MV-4-11 (cell line): ENCODE results near the gene CHD6.

Experiments used
- DNase-seq: peaks from one replicate; lab custom pipeline; 2025; lab: John Stamatoyannopoulos, UW

CHD6 gene

DNA sequence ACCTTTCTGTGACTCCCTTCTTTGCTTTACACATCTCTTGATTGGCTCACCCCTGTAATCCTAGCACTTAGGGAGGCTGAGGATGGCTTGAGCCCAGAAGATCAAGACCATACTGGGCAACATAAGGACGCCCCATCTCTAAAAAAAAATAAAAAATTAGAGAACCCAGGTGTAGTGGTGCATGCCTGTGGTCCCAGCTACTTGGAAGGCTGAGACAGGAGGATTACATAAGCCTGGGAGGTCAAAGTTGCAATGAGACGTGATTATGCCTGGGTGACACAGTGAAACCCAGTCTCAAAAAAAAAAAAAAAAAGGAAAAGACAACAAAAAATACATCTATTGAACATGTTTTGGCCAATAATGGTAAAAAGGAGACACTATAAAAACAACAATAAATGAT lies 37.8 kb downstream of the CHD6 start:
- DNase-seq, result no peak

DNA sequence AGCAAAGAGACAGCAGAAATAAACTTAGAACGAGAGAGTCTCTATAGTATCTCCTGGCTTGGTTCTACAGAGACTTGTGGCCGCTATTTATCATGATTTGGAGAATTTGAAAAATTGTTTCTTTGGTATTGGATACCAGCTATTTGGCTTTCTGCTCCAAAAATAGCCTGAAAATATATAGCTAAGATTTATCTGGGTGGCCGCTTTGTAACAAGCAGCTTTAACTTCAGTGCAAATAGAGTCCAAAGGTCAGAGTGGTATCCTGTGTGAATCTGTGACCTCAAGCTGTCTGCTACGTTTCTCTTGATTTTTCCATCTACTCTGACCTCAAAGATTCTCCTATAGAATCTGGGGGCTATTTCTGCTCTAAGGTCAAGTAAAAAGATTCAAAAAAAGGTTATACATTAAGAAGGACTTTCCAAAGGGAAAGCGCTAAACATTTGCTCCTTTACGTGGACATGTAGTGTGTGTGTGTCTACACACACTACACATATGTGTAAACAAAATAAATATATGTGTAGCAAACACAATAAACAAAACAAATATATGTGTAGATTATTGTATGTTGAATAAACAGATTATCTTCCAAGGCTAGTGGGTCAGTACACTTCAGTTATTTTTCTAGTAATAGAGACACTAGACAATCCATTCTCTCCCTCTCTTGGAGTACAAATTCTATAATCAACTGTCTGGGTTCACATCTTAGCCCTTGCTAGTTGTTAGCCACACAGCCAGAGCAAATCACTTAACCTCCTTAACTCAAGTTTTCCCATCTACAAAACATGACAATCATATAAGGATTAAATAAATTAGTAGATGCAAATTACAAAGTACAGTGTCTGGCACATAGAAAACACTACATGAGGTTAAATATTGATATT lies 40.8 kb downstream of the CHD6 start:
- no peak for DNase-seq

DNA sequence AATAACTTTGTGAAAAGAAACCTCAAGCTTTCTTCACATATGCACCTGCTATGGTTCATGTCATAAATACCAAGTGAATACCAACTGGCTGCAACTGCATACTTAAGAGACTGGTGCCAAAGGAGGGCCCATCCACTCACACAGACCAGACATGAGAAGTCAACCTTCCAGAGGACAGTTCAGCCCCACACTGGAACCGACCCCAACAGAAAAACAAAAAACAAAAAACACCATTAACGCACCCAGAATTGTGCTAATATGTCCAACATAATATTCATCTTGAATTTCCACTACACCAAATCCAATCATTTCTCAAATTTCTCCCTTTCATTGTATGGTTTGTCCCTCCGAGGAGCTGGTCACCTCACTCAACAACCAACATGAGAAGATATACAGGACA lies 42.8 kb downstream of the CHD6 start:
- no peak for DNase-seq

DNA sequence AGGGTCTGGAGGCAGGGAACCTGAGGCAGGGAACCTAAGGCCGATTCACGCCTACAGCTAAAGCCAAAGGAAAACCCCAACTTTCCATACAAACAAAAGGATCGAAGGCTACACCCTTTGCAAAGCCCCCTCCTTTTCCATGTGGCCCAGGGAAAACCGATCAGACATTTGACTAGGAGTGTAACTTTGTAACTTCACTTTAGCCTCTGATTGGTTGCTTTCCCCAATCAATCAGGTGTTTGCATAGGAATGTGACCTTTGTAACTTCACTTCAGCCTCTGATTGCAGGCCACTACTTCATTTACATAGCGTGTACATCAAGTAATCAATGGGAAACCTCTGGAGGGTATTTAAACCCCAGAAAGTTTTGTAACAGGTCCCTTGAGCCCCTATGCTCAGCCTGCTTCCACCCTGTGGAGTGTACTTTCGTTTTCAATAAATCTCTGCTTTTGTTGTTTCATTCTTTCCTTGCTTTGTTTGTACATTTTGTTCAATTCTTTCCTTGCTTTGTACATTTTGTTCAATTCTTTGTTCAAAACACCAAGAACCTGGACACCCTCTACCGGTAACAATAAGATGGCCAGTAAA lies 43.3 kb downstream of the CHD6 start:
- no peak for DNase-seq

DNA sequence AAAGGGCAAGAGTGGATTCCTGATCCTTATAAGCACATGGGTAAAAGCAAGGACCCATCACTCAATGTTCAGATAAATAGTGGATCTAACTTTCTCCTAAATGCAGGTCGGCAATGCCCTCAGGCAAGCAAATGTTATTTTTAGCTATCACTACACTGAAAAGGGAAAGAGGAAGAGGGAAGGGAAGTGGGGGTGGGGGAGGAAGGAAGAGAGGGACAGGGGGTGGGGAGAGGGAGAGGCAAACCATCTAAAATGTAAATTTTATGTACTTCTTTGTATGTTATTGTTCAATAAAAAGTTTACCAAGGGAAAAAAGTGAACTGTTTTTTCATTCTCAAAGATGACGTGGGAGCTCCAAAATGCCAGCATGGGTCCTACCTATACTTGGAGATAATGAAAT lies 44.2 kb downstream of the CHD6 start:
- peak; percentile 19 for DNase-seq

DNA sequence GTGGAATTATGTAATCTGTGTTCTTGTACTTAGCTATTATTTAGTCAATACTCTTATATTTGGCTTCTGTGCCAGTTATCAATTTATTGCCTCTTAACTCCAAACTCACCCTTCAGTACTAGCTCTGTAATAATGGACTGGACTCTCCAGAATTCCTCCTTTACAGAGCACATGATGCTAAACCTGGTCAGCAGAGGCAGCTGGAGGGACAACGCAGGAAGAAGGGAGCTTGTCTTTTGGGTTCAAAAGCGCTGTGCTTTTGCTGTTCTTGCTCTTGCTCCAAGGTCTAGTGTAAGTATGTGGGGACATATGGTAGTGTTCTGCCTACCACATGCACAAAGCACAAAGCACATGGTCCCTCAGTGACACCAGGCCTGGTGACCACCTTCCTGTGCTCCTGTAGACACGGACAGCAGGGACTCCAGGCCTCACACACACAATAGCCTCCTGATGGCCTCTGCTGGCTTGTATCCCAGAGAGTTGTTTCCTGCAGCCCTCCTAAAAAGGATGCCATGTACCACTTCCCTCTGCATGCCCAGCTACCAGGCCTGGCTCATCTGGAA lies 46.1 kb downstream of the CHD6 start:
- DNase-seq, result no peak

DNA sequence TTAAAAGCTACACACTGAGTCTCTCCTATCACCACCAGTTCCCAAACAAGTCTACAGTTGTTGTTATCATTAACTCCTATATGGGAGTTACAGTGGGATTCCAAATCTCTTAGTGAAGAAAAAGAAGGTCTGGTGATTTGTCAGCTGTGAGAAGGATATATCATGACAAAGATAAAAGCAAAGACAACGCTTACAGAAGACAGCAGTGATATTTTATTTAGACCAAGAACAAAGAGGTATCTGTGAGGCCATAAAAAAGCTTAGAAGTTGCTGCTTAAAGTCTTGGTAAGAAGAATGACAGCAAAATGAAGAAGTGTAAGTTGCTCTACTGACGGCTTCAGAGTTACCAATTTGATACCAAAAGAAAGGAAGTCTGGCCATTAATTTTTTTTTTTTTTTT lies 47.2 kb downstream of the CHD6 start:
- peak; percentile 44 for DNase-seq

DNA sequence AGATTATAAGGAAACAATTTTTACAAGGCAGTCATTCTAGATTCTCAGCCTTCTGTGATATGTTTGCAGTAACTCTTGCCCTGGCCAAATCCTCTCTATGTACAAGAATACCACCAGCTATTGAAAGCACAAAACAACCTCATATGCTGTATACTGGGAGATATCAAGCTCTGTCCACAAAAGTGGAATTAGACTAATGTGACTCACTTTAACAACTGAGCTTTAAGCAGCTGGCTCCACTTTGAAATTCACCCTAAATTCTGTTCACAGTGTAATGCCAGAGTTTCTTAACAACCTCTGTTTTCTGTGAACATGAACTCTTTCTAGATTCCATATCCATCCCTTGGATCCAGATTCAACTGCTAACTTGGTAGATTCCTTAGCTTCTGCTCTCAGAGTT lies 47.6 kb downstream of the CHD6 start:
- no peak for DNase-seq

DNA sequence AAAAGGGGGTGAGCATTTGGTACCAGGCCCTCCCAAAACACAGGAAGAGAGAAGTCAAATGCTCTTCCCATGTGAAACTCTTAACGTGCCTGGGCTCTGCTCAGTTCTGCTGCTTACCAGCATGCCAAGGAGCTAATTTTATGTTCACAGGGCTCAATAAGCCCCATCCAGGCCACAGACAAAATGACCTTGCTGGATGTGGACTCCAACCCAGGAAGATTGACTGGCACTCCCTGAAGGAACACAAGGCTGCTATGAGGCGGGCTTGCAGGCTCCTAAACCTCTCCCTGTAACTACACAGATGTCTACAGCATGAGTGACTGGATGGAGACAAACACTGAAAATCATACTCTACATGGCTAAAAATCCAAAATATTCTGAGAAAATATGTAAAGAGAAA lies 50.6 kb downstream of the CHD6 start:
- no peak for DNase-seq

DNA sequence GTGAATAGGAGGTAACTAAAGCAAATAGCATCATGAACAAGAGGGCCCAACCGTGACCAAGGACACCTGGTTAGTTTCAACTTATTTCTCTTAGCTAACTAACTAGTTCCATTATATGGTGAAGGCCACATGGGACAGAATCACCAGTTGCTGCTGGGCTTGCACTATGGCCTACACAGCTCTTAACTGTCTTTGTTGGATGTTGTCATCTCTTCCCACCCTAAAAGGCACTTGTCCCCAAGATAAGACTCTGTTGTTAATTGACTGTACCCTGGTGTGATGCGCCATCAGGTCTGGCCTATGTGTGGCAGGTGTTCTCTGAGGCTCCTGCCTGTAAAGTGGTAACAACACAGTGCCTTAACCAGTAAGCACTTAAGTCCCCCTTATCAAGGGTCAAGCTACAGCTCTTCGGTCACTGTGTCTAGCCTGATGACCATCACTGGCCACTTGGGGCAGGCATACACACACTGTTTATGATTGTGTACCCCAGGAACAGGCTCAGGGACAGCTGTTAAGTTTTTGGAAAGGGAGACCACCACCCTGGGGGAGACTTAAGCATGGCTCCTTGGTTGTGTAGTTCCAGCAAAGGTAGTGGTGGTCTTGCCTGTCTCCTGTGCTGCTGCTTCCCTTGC lies 51.2 kb downstream of the CHD6 start:
- no peak for DNase-seq

DNA sequence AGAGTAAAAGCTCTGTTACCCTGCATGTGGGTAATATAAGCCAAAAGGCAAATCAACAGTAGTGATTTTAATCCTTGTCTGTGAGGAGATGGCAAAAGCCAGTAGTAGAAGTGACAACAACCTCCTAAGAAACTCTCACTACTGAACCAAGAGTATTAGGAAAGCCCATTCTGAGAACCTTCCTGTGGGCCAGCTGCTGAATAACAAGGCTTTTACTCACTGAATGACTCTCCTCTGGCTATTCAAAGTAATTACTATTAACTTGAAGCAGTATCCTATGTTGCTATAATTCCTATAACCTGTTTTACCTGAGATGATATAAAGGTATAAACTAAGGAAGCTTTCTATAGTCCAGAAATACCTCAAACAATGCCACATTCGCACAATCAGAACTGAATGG lies 55.1 kb downstream of the CHD6 start:
- no peak for DNase-seq

DNA sequence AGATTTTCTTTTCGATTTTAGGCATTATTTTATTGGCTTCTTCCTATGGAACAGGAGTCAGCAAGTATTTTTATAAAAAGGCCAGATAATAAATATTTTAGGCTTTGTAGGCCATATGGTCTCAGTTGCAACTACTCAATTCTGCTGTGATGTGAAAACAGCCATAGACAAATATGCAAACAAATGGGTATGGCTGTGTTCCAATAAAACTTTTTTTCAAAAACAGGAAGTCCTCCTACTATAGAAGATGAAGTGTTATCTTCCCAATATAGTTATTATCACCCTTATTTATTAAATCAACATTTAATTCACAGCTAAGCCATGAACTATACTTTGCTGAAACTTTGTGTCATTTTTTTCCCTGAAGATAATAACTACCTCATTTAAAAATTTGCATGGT lies 57.2 kb downstream of the CHD6 start:
- DNase-seq, result no peak

DNA sequence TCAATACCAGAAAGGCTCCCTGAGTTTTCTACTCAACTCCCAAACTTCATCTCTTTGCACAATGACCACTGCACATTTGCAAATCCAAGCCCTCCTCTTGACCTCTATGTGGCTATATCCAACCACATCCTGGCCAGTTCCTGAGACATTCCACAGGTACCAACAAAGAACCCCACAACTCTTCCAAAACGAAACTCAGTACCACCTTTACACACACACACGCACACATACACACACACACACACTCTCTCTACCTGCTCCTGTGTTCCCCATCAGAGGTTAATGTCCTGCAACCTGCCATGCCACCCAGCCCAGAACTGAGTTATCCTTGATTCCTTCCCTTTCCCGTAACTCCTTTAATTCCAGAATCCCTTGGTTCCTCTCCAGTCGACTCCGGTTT lies 58.5 kb downstream of the CHD6 start:
- no peak for DNase-seq

DNA sequence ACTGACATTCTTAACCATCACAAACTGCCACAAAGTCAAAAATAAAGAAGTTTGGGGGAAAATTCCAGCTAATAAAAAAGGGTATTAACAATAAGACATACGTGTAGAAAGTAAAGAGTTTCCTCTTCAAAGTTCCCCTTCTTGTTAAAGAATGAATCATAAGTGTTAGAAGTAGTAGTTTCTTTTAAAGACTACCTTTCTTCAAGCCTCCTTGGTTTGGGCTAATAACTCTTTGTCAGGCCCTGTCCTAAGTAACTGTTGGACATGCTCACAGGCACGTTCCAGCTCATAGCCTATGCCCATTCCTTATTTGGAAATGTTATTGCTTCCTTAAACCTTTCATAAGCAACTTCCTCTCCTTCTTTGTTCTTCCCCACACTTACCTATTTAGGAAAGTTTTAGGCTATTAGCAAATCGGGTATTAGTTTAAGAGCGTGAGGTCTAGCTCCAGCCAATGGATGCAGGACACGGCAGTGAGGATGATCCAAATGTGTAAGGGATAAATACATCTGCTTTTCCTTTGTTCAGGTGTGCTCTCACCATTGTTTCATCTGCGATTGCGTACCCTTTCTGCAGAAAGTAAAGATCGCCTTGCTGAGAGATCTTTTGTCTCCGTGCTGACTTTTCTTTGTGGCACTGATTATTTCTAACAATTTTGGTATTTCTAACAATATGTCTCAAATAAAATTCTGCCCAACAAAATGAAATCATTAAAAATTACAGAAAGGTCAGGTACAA lies 64.9 kb downstream of the CHD6 start:
- peak; percentile 29 for DNase-seq

DNA sequence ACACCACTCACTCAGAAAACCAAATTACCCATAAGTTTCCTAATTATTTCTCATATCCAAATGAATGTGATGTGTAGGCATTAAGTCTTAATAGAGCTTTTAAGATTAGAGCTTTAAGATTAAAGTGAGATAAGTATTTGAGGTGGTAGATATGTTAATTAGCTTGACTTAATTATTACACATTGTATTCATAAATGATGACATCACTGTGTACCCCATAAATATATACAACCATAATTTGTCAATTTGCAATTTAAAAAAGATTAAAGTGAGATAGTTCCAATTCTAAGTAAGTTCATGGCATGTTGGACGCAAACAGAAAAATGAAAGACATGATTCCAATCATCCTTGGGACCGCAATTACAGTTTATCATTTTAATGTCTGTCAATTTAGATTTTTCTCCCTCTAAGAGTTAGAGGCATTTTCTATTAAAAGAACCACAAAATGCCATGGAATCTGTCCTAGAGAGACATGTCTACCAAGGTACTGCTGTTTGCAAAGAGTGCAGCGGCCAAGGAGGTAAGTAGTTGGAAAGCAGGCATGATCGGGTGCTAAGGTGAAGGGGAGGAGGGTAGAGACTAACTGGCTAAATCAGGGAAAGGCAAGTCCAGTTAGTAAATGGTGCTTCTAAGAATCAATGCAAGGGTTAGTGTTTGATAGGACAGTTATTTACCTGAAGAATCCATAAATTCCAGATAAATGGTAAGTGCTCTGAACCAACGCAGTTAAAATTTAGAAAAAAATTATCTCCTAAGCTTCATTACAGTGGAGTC lies 65.7 kb downstream of the CHD6 start:
- DNase-seq, result no peak

DNA sequence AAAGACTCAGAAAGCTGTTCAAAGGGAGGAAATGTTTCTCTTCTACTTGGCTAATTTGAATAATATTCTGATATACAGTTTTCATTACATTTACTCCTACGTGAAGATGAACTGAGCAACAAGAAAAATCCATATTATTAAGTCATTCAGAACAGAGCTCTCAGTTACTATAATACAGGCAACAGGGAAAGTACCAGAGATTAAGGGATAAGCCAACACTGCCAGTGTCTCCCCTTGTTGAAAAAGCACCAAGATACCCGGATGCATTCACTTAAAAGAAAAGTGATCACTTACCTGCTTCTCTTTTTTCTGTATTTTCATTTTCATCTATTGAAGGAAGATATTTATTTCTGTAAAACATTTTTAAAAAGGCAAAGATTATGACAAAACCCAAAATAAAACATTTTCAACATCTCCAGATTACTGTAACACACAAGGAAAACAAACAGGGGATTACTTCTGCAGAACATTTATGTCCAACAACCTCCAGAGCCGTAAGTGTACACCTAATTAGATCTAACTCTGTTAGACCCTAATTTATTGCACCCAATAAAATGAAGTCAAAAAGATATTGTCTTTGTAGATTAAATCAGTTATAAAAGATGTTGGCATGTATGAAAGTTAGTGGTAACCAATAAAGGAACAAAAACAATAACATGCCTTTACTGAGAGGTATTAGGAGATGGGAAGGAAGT lies 67.0 kb downstream of the CHD6 start:
- no peak for DNase-seq

DNA sequence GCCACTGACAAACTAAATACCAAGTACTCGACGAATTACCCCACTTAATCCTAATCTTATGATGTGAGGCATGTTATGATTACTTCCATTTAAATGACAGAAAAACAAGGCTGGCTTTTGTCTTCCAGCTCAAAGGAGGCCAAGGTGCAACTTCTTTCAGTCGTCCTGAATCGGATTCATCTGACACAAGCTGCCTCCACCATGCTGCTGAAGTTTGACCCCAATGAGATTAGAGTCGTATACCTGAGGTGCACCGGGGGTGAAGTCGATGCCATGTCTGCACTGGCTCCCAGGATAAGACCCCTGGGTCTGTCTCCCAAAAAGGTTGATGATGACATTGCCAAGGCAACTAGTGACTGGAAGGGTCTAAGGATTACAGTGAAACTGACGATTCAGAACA lies 71.0 kb downstream of the CHD6 start:
- DNase-seq, result no peak

DNA sequence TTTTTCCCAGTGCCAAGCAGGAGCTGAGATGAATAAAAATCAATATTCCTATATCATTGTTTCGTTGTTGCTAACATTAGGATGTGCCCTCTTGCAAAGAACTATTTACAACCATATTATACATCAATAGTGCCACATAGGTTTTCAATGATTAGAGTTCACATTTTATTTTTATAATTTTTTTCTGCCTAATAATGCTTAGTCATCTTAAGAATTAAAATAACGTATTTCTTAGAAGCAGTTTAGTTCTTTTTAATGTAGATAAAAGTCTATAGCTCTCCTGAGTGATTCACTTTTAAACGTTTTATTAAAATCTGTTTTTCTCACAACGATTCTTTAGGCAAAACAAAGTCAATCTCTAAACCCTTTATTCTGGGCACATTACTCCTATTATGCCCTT lies 71.6 kb downstream of the CHD6 start:
- no peak for DNase-seq

DNA sequence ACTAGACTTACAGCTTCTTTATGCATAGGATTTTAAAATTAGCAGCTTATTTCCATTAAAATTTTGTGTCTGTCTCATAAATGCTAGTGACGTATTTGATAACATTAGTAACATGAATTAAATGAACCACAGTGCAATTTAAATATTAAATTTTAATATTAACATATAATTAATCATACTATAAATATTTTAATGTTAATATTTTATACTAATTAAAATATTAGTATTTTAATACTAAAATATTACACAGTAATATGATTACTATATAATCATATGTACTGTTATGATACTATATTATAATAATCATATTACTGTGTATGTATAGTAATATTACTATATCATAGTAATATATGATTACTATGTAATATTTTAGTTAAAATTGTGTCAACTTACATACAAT lies 73.7 kb downstream of the CHD6 start:
- no peak for DNase-seq

DNA sequence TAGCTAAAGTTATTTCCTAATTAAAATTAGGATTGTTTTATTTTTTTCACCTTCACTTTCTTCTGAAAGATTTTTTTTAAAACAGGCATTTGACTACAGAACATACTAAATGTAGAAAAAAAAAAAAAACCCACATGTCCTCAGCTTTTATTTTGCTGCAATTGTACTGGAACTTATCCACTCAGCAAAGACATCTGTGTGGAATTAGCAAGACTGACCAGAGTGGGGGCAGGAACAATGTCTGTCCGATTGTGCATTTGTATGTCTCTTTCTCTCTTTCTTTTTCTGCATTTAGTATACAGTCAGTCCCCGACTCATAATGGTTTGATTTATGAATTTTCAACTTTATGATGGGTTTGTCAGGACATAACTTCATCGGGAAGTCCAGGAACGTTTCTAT lies 77.3 kb downstream of the CHD6 start:
- DNase-seq, result no peak

DNA sequence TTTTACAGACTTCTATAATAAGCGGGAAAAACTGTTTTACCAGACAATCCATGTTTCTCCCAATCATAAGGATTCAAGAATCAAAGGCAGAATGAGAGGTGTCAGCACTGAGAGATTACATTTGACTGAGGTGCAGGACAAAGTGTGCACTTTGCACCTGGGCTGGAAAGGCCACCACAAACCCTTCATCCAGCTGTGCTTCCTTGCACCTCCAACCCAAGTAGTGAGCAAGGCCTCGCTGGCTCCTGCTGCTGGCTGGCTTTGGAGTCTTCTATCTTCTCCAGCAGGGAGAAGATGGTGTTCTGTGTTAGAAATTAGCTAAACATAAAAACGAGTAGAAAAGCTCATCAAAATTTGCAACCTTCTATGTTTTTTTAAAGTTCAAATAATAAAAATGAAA lies 77.7 kb downstream of the CHD6 start:
- no peak for DNase-seq
